VCaP (cell line): ENCODE measurements around the gene COL5A2.

Source experiments
- H3K27ac ChIP-seq: fragments of 450-650 bp; 2 replicates; pipeline ENCODE4 v1.5.1; 2017
- TF ChIP-seq, protein P1 (sequence below): fragments of 450-650 bp; conservative IDR thresholded peaks from 2 replicates; pipeline ENCODE4 v1.5.1; 2017; ENCODE audit warnings: mild to moderate bottlenecking, moderate library complexity

COL5A2 gene

DNA sequence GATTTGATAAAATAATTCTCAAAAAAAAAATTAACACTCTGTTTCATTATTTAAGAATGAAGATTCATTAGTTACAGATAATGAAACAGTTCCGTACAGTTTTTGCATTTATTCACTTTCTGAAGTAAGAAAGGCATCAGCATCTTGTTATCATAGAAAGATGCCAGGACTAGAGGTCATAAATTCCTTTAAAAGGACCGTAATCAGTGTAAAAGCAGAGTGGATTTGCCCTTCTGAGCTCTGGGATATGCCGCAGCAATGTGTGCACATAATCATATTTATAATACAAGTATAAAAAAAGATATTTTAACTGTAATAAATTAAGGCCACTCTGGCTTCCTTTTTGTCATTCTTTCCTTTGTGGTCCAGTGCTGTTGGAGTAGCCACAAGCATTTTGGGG is 37.5 kb upstream of the COL5A2 start:
- no peak overlapping the region for H3K27ac ChIP-seq
- TF ChIP-seq, protein P1, sequence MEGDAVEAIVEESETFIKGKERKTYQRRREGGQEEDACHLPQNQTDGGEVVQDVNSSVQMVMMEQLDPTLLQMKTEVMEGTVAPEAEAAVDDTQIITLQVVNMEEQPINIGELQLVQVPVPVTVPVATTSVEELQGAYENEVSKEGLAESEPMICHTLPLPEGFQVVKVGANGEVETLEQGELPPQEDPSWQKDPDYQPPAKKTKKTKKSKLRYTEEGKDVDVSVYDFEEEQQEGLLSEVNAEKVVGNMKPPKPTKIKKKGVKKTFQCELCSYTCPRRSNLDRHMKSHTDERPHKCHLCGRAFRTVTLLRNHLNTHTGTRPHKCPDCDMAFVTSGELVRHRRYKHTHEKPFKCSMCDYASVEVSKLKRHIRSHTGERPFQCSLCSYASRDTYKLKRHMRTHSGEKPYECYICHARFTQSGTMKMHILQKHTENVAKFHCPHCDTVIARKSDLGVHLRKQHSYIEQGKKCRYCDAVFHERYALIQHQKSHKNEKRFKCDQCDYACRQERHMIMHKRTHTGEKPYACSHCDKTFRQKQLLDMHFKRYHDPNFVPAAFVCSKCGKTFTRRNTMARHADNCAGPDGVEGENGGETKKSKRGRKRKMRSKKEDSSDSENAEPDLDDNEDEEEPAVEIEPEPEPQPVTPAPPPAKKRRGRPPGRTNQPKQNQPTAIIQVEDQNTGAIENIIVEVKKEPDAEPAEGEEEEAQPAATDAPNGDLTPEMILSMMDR = no peak

DNA sequence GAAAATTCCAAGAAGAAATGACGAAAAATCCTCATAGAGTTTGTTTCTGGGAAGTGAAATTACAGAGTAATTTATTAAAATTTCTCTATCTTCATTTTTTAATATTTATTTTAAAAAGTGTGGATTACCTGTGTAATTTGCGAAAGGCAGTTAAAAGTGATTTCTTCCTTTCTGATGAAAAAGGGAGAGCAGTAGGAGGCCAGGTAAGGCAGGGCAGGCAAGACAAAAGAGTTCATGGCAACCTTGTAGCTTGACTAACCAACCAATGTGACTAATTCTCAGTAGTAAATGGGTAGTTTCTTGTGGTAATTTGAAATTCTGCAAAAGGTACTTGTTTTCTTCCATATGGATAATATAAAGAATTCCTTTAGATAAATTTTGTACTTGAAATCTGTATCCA is 34.9 kb upstream of the COL5A2 start:
- TF ChIP-seq, protein P1 = no peak
- H3K27ac ChIP-seq = no peak overlapping the region

DNA sequence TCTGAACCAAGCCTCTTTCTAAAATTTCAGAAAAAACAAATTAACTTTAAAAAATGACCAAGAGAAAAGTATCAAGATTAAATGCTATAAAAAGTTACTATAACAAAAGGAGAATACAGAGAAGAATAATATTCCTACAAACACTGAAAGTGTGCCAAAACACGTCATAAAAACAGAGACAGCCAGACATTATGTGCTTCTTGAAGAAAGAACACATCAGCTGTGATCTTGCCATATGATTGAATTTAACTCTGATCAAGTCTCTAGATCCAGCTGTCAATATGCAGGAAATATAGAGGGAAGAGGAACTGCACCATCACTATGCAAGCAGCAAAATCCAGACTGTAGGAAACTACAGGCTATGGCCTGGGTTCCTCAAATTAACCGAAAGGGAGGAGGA is 33.7 kb upstream of the COL5A2 start:
- TF ChIP-seq, protein P1 = no peak
- no peak overlapping the region for H3K27ac ChIP-seq

DNA sequence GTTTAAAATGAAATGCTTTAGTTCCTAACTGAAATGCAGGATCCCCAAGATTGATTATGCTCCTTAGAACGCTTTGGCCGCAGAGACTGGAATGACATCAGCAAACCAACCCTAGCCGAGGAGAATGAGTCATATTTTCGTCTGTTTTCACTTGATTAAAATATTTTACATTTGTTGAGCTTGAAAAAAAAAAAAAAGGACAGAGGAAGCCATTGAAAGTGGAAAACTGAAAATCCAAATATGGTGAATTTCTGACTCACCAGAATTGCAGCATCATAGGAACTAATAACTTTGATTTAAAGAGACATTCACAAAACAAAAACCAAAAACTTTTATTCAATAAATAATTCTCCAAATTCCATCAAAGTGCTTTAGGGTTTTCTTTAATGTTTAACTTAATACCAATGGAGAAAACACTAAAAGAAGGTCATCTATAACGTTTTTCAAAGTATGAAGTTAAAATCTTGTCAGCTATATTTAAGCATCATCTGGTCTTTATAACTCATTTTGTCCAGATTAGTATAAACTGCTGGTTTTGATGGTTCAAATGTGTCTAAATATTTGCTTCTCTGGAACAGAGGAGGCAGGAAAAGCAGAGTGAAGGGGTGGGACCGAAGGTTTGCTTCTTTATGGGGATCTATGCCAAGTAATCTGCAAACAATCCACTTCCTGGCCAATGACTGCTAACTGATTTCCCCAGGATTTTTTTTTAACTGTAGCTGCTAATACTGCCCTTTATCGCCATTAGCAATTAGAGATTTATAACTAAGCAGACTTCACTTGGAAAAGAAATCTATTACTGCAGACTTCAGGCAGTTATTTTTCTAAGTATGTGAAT is 30.9 kb upstream of the COL5A2 start:
- TF ChIP-seq, protein P1 = no peak
- H3K27ac ChIP-seq = peak overlapping the region; percentile 72

DNA sequence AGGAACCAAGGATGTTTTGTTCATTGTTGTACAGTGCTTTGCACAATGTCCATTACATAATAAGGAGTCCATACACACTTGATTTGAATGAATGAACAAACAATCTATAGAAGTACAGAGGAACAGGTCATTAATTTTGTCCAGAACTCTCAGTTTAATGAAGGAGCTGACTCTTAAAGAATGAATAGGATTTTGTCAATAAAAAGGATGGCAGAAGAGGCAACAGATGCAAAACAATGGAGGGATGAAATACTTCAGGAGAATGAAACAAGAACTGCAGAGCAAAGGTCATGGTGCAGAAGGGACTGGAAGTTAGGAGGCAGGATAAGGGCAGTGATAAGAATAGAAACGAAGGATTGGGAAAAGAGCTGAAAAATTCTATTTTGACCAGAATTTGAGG is 28.7 kb upstream of the COL5A2 start:
- no peak overlapping the region for H3K27ac ChIP-seq

DNA sequence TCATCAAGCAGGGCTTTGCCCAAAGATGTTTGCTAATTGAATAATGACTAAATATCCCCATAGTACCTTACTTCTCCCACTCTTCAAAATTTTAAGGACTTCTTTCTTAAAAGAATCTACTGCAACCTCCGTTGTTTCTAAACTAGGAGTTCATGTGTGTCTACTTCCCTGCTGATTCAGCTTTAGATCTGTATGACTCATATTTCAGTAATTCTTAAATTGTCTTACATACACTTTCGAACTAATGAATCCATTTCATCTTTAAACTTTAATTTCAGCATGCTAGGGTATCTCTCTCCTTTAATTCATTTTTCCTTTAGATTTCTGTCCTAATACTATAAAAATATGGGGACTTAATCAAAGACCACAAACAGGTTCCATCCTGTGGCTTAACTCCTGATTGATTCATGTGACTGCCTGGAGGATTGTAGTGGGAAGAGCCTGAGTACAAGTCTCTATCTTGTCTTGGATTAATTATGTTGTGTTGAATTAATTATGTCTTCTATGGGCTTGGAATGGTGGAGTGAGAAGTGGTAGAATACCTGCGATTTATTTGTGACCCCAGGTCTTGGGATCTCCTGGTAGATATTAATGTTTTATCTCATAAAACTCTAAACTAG is 24.9 kb upstream of the COL5A2 start:
- no peak overlapping the region for H3K27ac ChIP-seq

More for the DNA sequence above, 28.7 kb upstream of the COL5A2 start:
- TF ChIP-seq, protein P1 = no peak

DNA sequence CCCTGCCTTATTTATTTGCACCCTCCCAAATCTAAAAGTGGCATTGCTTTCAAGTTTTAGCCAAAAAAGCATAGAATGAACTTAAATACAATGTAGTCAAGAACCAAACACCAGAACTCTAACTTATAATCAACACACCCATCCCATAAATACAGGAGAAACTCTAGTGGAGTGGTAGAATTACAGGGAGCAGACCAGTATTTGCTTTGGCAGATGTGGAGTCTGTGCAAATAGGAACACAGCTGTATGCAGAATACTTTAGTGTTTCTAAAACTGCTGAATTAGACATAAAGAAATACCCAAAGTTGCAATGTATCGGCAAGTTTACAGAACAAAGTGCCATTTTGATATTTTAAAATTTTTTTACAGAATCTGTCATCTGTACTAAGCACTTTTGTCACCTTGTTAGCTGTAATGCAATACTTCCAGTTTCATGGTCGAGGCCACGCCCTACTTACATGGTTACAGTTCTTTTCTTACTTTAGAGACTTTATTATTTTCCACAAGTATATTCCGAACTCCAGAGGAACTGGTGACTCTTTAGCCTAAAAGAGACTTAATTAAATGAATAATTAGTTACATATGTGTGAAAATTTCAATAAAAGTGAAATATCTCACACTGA is 23.7 kb upstream of the COL5A2 start:
- no peak overlapping the region for H3K27ac ChIP-seq
- TF ChIP-seq, protein P1 = no peak

More for the DNA sequence above, 24.9 kb upstream of the COL5A2 start:
- TF ChIP-seq, protein P1 = no peak
